Kasumi-1 (cell line): ENCODE data around the gene AUTS2.
"Not testable (repeated sequence)": the region's sequence is repeated elsewhere in the genome, so short reads cannot be mapped to it uniquely, and the experiment has no call there.

ENCODE experiments used
- DNase-seq, 2 experiments: peaks; one replicate each; lab custom pipeline; 2025; lab: John Stamatoyannopoulos, UW

The AUTS2 gene

DNA sequence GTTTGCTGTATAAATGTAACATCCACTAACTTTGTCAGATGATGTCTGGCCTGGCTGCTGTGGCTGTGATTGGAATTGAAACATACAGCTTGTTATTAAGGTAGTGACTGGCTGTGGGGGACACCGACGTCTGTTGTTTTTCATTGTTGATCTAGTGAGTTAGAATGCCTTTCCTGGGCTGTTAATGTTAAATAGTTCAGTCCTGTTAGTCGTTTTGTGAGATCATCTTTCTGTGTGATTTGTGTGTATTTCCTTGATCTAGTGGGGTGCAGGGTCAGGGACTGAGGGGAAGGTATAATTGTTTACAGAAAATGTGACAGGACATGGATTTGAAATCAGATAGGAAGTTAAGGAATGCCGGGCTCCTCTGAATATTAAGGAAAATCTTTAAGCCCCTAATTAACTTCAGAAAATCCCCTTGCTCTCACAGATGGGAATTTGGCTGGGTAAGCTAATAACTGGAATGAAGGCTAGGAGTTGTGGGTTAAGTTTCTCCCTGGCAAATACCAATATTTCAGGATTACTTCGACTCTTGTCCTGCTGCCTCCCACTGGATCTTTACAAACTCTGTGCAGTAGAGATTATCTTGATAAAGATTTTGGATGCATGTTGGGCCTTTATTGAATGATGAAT, 163.1 kb downstream of the AUTS2 start:
- no peak for DNase-seq

DNA sequence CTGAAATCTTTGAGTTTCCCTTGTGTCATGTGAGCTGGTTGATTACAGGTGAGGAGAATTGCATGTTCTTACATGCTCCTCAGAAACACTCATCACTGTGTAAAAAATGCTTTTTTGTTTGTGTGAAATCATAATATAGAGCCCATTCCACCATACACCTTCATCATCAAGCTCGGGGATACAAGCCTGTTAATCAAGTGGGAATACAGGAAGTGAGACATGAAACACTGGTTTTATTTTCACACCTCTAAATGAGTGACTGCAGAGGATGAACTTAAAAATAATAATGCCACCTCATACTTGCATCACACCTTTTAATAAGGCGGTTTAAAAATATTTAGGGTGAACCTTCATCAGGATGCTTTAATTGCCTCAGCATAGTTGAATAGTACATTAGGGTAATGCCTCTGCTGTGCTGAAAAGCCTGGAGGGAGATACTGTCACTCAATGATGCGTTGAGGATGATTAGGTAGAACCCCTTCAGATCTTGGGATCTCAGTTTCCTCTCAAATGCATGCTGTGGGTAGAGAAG, 164.6 kb downstream of the AUTS2 start:
- DNase-seq = no peak

- DNase-seq = no peak
Measured at GRCh38 chr7:69763513-69763912, 165.2 kb downstream of the AUTS2 start.

DNA sequence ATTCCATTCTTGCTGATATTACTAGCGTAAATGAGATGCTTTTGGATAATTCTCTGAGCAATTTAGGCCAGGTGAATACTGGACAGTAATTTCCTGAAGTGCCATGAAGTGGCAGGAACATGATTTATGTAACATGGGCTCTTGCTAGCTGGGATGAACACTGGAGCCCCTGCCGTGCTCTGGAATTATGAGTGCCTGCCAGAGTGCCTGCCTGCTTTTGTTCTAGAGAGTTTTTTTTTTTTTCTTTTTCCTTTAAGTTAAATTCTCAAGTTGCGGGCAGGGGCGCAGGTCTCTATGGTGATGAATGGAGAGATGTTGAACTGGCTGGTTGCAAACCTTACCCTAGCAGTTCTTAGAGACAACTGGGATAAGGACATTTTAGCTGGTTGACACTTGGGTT, 165.9 kb downstream of the AUTS2 start:
- DNase-seq = no peak

GRCh38 chr7:69764681-69765080, 166.4 kb downstream of the AUTS2 start:
- no peak for DNase-seq

DNA sequence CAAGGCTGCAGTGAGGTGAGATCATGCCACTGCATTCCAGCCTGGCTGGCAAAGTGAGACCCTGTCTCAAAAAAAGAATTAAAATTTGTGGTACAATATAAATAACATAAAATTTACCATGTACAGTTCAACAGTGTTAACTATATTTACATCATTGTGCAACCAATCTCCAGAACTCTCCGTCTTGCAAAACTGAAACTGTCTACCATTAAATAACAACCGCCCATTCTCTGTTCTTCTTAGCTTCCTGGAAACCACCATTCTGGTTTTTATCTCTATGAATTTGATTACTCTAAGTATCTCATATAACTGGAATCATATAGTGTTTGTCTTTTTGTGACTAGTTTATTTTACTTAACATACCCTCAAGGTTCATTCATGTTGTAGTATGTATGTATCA, 167.6 kb downstream of the AUTS2 start:
- no peak for DNase-seq

- DNase-seq = no peak
Measured at GRCh38 chr7:69768986-69769595, 170.8 kb downstream of the AUTS2 start.

DNA sequence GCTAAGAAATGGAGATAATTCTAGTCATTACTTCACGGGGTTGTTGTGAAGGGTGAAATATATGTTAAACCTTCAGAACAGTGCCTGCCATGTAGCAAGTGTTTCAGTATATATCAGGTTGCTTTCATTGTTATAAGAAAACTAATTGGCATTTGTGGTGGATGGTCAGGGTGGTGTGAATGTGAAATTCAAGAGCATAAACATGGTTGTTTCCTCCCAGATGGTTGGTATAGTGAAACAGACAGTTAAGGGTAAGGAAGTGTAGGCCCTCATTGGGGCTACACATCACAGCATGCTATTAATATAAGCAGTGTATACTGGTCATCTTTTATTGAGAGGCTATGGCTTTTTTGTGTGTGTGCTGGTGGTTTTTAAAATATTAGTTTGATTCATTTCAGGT, 171.6 kb downstream of the AUTS2 start:
- no peak for DNase-seq

DNA sequence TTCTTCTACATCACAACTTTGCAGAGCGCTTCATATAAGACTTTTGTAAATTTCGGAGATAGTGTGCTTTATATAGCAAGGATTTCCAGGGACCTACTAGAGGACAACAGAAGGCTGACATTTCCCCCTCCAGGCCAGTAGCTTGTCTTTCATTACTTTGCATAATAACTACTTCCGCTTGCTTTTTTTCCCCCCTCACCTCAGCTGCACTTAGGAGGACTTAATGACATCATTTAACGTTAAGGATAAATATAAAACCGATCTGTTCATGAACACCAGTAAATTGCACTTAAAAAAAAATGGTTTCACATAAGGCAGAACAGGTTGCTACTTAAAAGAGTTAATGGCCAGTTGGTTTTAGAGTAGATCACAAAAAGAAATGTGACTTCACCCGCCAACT, 172.3 kb downstream of the AUTS2 start:
- no peak for DNase-seq

DNA sequence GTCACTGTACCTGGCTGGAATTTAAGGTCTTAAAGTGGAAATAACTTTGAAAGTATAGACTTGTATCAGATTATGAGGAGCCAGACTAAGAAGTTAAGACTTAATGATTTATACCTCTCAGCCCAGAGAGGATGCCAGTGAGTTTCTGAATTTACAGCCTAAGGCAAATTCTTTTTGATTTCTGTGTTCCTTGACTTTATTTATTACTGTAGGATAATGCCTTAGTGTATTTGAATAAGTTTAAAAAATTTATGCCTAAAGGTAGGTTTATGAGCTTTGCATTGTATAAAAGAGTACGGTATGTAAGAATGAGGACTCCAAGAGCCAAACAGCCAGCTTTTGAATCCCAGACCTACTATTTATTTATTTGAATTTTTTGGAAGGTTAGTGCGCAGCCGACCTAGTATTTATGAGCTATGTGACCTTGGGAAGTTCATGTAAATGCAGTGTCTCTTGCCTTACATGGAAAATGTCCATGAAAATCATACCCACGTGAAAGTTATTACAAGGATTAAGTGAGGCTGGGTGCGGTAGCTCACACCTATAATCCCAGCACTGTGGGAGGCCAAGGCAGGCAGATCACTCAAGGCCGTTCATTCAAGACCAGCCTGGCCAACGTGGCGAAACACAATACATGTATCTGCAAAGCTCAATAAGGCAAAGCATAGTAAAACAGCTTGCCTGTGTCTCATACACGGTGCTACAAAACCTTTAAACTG, 174.6 kb downstream of the AUTS2 start:
- DNase-seq = no peak

GRCh38 chr7:69773535-69774225, 175.4 kb downstream of the AUTS2 start:
- no peak for DNase-seq

DNA sequence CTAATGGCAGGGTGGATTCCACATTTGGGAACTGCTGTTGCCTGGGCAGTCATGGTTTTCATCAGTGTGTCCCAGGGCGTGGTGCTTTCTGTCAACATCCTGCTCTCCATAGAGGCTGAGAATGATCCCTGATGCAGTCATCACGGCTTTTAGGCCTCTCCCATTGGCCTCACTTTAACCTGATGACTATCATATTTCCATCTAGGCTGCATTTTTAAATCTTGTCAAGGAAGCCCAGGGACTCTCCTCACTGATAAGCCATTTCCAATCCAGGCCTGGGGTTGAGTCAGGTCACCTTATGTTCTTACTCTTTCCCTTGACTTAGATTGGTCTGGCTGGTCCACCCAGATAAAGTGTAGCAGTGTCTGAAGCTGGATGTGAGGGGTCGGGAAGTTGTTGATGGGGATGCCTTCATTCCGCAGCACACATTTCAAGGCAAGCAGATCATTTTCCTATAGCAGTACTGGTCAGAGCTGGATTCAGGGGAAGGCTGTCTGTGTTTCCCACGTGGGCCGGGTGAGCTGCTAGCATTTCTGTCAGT, 177.0 kb downstream of the AUTS2 start:
- DNase-seq = no peak

- DNase-seq = no peak
Measured at GRCh38 chr7:69776611-69777010, 178.3 kb downstream of the AUTS2 start.

GRCh38 chr7:69778138-69778537, 179.9 kb downstream of the AUTS2 start:
- DNase-seq = no peak

DNA sequence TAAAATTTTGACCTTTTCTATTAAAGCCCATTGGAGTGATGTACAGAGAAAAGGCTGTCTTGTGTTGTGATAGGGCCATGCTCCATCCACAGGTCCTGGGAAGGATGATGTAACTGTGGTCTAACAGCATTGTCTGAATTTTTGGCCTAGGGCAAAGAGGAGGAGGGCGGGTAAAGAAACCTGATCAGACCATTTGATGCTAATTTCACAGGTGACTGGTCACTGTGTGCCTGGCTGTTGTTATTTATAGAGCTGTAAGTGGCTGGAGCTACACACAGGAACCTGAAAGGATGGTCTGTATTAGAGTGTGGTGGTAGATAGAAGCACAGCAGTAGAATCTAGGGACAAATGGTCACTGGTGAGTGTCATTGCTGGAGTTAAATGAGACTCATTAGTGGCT, 182.1 kb downstream of the AUTS2 start:
- no peak for DNase-seq

GRCh38 chr7:69781412-69781846, 183.2 kb downstream of the AUTS2 start:
- DNase-seq = no peak

DNA sequence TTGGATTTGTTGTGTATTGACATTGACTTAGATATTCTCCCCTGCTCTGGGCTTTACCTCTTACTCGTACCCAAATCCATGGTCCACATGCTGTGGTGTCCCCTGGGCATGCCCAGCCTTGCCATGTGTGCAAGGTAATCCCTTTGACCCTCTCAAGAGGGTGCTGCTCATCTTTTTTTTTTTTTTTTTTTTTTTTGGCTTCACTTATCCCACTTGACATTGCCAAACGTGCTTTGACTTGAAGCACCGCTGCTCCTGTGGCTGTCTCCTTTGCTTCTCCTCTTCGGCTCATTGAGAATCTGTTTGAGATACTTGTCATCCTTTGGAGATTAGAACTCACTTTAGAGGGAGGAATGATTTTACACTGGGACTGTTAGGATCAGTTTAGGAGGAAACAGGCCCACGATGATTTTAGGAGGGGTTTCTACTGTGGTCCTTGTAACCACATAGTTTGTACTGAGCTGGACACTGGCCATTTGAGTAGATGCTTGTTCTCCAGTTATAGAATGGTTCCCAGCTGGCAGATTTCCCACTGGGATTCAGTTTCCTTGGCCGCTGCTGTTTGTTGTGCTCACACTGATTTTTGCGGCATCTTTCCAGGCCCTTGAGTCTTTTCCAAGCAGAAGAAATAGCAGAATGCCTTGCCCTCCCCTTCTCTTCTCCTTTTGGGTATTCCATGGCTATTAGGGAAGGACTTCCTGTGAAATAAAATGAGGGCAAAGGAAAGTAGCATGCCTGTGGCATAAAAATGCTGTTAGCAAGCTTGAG, 184.8 kb downstream of the AUTS2 start:
- no peak for DNase-seq

DNA sequence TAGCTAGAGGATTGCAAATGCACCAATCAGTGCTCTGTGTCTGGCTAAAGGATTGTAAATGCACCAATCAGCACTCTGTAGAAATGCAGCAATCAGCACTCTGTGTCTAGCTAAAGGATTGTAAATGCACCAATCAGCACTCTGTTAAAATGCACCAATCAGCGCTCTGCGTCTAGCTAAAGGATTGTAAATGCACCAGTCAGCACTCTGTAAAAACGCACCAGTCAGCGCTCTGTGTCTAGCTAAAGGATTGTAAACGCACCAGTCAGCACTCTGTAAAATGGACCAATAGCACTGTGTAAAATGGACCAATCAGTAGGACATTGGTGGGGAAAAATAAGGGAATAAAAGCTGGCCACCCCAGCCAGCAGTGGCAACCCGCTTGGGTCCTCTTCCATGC, 187.9 kb downstream of the AUTS2 start:
- DNase-seq = not testable (repeated sequence)

- no peak for DNase-seq
Measured at GRCh38 chr7:69786730-69787395, 188.6 kb downstream of the AUTS2 start.

- DNase-seq = no peak
Measured at GRCh38 chr7:69787736-69788431, 189.6 kb downstream of the AUTS2 start.
